ENCODE data around the gene RASAL2.

The RASAL2 gene

GRCh38 chr1:178470411-178470960 lies 376.6 kb downstream of the RASAL2 start:
- DNase-seq: no peak

- DNase-seq: no peak
Measured at GRCh38 chr1:178472531-178472930, 378.6 kb downstream of the RASAL2 start.

- DNase-seq: no peak
Measured at GRCh38 chr1:178477373-178477772, 383.5 kb downstream of the RASAL2 start.

- no peak for DNase-seq
Measured at GRCh38 chr1:178477841-178478240, 383.9 kb downstream of the RASAL2 start.

- DNase-seq: no peak
Measured at GRCh38 chr1:178483251-178483957, 389.5 kb downstream of the RASAL2 start.

GRCh38 chr1:178484698-178485225 lies 390.9 kb downstream of the RASAL2 start:
- no peak for DNase-seq

GRCh38 chr1:178485541-178485981 lies 391.7 kb downstream of the RASAL2 start:
- DNase-seq: no peak

GRCh38 chr1:178486100-178487069 lies 392.5 kb downstream of the RASAL2 start:
- DNase-seq: no peak

GRCh38 chr1:178487070-178487615 lies 393.2 kb downstream of the RASAL2 start:
- no peak for DNase-seq

- DNase-seq: no peak
Measured at GRCh38 chr1:178488393-178488792, 394.5 kb downstream of the RASAL2 start.

GRCh38 chr1:178489399-178489798 lies 395.5 kb downstream of the RASAL2 start:
- DNase-seq: no peak

GRCh38 chr1:178490136-178490535 lies 396.2 kb downstream of the RASAL2 start:
- no peak for DNase-seq

- DNase-seq: no peak
Measured at GRCh38 chr1:178490967-178491366, 397.1 kb downstream of the RASAL2 start.

- DNase-seq: no peak
Measured at GRCh38 chr1:178491721-178492120, 397.8 kb downstream of the RASAL2 start.

GRCh38 chr1:178492341-178492740 lies 398.4 kb downstream of the RASAL2 start:
- no peak for DNase-seq

- DNase-seq: no peak
Measured at GRCh38 chr1:178493301-178493741, 399.4 kb downstream of the RASAL2 start.

- no peak for DNase-seq
Measured at GRCh38 chr1:178494569-178494971, 400.7 kb downstream of the RASAL2 start.

GRCh38 chr1:178495158-178495557 lies 401.3 kb downstream of the RASAL2 start:
- DNase-seq: no peak

- DNase-seq: no peak
Measured at GRCh38 chr1:178495741-178496409, 402.0 kb downstream of the RASAL2 start.

GRCh38 chr1:178496410-178497135 lies 402.7 kb downstream of the RASAL2 start, which contains the start of gene CLEC20A:
CLEC20A (minus strand) TSS chr1:178496964; CDS start chr1:178496939, 25 bp downstream.
- no peak for DNase-seq

- no peak for DNase-seq
Measured at GRCh38 chr1:178497903-178498478, 404.1 kb downstream of the RASAL2 start.
